Stimulated activated naive CD4-positive, alpha-beta T cell (primary cell): ENCODE measurements around the gene DEFB129.
A peak's percentile ranks its signal among the peaks of the same experiment; 100 is the strongest.
"Not testable (repeated sequence)": the region's sequence is repeated elsewhere in the genome, so short reads cannot be mapped to it uniquely, and the experiment has no call there.

ENCODE experiments used
- DNase-seq, 6 experiments: peaks; one replicate each; lab custom pipeline; 2025; lab: John Stamatoyannopoulos, UW

The DEFB129 gene

GRCh38 chr20:253447-253846 is 26.4 kb downstream of the DEFB129 start:
- not testable (repeated sequence) for DNase-seq

GRCh38 chr20:257419-257818 is 30.4 kb downstream of the DEFB129 start, which contains the start of gene DEFB132:
TSS of gene DEFB132 (plus strand) at chr20:257724. CDS start at chr20:257779, 55 bp downstream.
- no peak for DNase-seq

GRCh38 chr20:258269-258858 is 31.3 kb downstream of the DEFB129 start:
- DNase-seq, result no peak

- no peak for DNase-seq
These were observed 31.9 kb downstream of the DEFB129 start for GRCh38 chr20:258963-259362.

- no peak for DNase-seq
These were observed 32.9 kb downstream of the DEFB129 start for GRCh38 chr20:259981-260380.

- no peak for DNase-seq
These were observed 36.6 kb downstream of the DEFB129 start for GRCh38 chr20:263701-264100.

GRCh38 chr20:266596-267562 is 39.8 kb downstream of the DEFB129 start:
- DNase-seq, result peak; percentile 66 to 88 (median 84)

- DNase-seq, result no peak
These were observed 43.5 kb downstream of the DEFB129 start for GRCh38 chr20:270517-270916.

- DNase-seq, result no peak
These were observed 44.0 kb downstream of the DEFB129 start for GRCh38 chr20:271069-271468.

GRCh38 chr20:271528-271927 is 44.5 kb downstream of the DEFB129 start:
- no peak for DNase-seq

GRCh38 chr20:272718-273117 is 45.7 kb downstream of the DEFB129 start:
- no peak for DNase-seq

GRCh38 chr20:273884-274283 is 46.8 kb downstream of the DEFB129 start:
- DNase-seq, result no peak

- DNase-seq, result no peak
These were observed 48.7 kb downstream of the DEFB129 start for GRCh38 chr20:275791-276190.

GRCh38 chr20:276620-277495 is 49.8 kb downstream of the DEFB129 start:
- no peak for DNase-seq

GRCh38 chr20:277496-277781 is 50.4 kb downstream of the DEFB129 start:
- DNase-seq, result no peak

- DNase-seq, result no peak
These were observed 51.1 kb downstream of the DEFB129 start for GRCh38 chr20:278181-278580.

- DNase-seq, result no peak
These were observed 51.8 kb downstream of the DEFB129 start for GRCh38 chr20:278607-279571.
